DMS53 treated with DMSO at 0.1 percent for 48 hours (cell line): ENCODE results near the gene MED12L.

Experiments
- DNase-seq: peaks from one replicate; lab custom pipeline; 2025; ENCODE audit not compliant: unreplicated experiment; lab: John Stamatoyannopoulos, UW

The MED12L gene

GRCh38 chr3:151283907-151284461, 198.5 kb downstream of the MED12L start:
- no peak for DNase-seq

DNA sequence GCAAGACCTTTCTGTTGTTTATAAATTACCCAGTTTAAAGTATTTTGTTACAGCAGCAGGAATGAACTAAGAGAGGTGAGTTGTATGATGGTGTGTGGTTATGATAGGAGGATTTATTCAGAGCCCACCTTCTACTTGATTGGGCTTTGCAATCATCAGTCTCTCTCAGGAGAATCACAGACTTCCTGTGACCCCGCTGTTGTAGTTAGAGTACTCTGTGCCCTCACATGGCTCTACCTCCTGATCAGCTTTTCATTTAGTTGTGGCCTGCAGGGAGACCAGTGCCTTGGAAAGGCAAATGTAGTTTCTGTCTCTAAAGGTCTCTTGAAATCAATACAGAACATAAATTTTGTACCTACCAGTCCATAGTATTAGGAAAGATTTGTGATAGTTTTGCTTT, 200.5 kb downstream of the MED12L start:
- no peak for DNase-seq

GRCh38 chr3:151289445-151289844, 204.0 kb downstream of the MED12L start:
- DNase-seq: no peak

DNA sequence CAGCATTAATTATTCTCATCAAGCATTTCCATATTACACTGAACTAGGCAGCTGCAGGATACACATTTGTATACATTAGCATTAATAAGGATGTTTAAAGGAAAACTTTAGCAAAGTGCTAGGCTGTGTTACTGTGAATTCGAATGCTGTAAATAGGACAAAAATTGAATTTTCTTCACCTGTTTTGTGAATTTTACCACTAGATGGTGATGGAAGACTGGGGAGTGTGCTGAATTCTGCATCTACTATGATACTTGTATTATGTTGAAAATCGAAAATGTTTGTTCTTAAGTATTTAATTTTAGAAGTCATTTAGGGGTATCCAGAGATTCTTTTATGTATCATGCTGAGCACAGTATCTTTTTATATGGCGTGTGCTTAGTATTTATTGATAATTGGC, 205.2 kb downstream of the MED12L start:
- DNase-seq: no peak

DNA sequence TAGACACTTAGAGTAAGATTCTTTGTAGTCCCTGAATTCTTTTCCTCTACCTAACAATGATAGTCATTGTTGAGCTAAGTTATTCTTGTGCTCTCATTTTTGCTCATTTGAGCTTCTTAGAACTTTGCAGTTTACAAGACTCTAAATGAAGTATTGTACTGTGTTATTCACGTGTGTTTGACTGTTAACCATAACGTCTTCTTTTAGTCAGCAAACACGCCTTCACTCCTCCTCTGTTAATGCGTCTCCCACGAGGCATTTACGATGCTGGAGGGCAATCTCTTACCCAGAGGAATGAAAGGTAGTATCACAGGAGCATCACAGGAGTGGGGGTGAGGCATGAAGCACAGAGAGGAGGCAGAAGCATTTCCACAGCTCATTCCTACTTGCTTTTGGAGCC, 207.7 kb downstream of the MED12L start:
- DNase-seq: no peak

DNA sequence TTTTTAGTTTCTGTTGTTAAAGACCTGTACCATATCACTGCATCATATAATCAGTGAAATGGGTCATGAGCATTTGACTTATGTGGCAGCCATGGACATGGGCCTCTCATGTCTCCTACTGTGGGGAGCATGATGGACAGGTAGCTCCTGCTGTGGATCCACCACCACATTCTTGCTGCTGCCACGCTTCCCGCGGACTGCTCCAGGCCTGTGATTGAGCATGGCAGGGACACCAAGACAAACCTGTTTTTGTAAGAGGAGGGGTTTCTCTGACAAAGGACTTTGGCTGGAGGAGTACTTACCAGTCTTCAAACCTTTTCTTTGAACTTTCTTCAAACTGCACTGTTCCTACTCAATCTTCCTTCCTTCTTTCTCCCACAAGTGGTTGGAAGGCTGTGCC, 210.8 kb downstream of the MED12L start:
- DNase-seq: no peak

DNA sequence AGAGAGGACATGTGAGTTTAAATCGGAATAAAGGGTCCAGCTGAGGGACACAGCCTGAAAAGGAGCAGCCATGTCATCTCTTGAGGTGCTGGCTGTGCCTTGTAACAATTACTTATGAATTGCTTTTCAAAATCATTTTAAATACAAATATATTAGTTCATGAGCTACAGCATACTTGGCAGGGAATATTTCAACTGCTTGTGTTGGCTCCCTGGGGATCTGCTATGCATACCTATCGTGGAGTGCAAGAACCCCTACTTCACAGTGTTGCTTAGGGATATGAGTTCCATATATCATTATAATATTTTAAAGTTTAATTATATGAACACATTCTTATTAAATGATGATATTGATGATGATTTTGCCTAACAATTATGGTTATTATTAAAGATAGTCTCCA, 212.0 kb downstream of the MED12L start:
- DNase-seq: no peak

GRCh38 chr3:151299006-151299405, 213.5 kb downstream of the MED12L start:
- DNase-seq: no peak

DNA sequence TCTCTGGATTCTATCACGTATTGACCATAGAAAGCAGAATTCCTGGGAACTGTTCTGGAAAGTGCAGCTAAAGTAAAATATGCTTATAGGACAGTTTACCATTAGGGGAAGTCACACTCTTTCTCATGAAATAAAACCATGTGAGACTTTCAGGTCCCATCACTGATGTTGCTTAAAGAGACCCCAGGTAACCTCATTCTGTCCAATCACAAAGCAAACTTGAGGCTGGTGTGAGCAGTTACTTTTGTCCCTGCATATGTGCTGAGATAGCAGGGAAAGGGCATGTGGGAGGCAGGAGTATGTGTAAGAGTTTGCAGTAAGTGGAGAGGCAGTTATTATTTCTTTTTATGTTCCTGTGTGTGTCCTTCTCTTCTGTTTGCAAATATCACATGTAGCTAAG, 215.1 kb downstream of the MED12L start:
- no peak for DNase-seq

- DNase-seq: no peak
Observed at GRCh38 chr3:151301787-151302186, 216.3 kb downstream of the MED12L start.

DNA sequence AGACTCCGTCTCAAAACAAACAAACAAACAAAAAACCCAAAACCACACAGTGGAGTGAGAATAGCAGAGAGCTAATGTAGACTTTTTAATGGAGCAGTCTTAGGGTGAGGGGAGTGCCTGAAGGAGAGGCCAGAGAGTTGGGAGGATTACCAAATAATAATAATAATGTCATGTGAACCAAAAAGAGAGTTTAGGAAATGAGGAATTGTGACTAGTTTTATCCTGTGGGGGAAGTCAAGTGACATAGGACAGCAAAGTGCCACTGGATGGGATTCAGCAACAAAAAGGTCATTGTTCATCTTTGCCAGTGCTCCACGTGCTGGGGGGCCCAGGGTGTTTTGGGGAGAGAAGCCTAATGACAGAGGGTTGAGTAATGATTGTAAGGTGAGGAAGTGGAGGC, 218.3 kb downstream of the MED12L start:
- no peak for DNase-seq

- DNase-seq: no peak
Observed at GRCh38 chr3:151305060-151305774, 219.8 kb downstream of the MED12L start.

GRCh38 chr3:151305775-151306151, 220.3 kb downstream of the MED12L start:
- no peak for DNase-seq

- DNase-seq: no peak
Observed at GRCh38 chr3:151306168-151306810, 220.8 kb downstream of the MED12L start.

DNA sequence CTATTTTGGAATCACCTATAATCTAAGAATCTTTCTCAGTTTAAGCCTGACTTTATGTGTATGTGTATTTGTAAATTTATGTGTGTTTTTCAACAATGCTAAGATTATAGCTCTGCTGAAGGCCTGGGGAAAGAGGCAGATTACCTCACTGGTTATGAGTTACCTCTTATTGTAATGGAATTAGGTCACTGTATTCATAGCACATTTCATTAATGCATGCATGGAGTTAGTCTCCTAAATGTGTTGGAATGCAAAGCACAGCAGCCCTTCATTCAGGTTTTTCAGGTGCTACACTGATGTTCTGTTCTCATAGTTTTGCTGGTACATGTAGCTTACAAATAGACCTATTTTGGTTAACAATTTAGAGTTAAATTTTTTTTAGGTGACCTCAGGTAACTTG, 221.7 kb downstream of the MED12L start:
- no peak for DNase-seq

DNA sequence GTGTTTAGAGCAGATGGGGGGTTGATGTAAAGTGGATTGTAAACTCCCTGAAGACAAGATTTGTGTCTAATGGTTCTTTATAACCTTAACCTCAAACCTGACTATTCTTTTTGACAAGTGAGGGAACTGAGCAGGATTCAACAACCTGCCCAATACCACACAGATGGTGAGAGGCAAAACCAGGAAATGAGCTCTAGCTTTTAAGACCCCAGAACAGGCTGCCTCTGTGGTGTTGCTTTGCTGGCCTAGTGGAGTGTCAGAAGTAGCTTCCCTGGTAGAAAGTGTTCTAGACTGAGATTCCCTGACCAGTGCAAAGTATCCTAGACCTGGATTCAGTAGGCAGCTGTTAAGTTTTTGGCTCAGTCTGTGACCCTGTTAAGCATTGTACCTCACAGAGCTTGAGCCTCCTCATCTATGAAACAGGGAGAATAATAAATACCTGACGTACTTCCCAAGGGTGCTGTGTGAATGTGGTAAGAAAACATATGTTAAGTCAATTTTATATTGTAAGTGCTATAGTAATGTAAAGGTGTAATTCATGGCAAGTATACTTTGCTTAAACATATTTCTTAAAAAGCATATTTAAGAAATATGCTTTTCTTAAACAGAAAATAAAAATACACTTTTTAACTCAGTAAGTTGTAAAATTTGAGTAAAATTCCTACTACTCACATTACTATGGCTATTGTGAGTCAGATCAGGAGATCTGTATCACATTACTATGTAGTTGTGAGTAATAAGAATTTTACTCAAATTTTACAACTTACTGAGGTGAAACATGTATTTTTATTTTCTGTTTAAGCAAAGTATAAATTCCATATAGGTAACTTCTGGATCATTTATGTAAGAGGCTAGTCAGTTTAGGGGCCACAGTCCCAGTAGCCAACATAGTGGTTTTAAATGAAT, 222.4 kb downstream of the MED12L start:
- no peak for DNase-seq

DNA sequence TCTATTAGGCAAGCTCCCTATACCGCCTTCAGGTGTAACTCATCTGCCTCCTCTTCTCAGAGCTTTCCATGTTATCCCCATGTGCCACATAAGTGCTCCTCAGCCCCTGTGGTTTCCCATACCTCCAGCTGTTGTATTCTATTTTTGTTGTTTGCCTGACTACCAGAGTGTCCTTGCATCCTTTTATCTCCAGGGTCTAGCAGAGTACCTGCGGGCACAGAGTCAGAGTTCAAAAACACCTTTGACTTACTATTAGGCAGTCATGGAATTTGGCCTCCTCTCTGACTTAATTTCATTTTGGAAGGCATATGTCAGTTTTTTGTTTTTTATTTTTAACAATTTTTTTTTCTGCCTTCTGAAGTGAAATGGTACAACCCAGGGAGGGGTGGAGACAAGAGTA, 224.1 kb downstream of the MED12L start:
- DNase-seq: no peak

DNA sequence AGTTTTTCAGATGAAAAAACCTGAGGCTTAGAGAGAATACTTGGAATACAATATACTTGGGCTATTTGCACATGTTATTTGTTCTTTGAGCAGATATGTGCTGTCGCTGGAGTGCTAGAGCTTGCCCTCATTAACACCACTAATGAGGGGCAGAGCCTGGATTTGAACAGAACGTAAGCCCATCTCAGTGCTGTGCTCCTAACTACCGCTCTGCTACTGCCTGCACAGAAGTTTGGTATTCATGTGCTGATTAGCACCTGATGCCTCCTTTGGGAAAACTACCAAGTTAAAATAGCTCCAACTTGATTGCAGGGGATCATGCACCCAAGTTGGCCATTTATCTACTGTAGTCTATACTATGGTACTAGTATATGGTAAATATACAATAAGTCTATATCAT, 227.5 kb downstream of the MED12L start:
- DNase-seq: no peak

- no peak for DNase-seq
Observed at GRCh38 chr3:151314137-151314536, 228.7 kb downstream of the MED12L start.

GRCh38 chr3:151314593-151314992, 229.1 kb downstream of the MED12L start:
- DNase-seq: no peak

GRCh38 chr3:151315136-151315535, 229.7 kb downstream of the MED12L start:
- DNase-seq: no peak

GRCh38 chr3:151315846-151316245, 230.4 kb downstream of the MED12L start:
- no peak for DNase-seq
